ENCODE results near the gene CD83. TPM values are rescaled to one million over a fixed set of nuclear protein-coding genes. Genes with fewer than 3 reads are reported as not detected.

CD83 gene
- total RNA-seq: 3.4 and 6.2 TPM in 2 replicates

DNA sequence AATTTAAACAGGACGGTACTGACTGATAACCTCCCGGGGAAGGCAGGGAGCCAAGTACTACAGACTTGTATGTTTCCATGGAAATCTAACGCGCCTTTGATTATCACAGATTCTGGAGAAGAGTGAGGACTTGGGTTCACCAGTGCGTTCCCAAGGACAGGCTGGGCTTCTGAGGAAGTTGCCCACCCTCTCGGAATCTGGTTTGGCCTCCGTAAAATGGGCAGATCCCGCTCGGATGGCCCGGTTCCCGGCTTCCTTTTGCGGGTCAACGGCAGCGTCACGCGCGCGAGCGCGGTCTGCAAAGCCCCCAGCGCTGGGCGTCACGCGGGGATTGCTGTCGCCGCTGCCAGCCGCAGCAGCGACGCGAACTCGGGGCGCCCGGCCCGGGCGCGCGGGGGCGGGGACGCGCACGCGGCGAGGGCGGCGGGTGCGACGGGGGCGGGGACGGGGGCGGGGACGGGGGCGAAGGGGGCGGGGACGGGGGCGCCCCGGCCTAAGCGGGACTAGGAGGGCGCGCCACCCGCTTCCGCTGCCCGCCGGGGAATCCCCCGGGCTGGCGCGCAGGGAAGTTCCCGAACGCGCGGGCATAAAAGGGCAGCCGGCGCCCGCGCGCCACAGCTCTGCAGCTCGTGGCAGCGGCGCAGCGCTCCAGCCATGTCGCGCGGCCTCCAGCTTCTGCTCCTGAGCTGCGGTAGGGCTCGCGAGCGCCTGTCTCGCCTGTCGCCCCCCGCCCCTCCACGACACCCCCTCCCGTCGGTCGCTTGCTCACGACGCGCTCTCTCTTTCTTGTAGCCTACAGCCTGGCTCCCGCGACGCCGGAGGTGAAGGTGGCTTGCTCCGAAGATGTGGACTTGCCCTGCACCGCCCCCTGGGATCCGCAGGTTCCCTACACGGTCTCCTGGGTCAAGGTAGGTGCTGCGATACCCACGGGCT is at the start of gene CD83:
TSS of gene CD83 (plus strand) at position 615 of the 933 bp plus-strand sequence. CDS start at position 655, 40 bp downstream.

Other genes starting within 250 kb of the CD83 start
- gene RNF182, start 192.8 kb upstream of the CD83 start, total RNA-seq: not detected in 2 replicates